ENCODE measurements around the gene GPR143.

DNA sequence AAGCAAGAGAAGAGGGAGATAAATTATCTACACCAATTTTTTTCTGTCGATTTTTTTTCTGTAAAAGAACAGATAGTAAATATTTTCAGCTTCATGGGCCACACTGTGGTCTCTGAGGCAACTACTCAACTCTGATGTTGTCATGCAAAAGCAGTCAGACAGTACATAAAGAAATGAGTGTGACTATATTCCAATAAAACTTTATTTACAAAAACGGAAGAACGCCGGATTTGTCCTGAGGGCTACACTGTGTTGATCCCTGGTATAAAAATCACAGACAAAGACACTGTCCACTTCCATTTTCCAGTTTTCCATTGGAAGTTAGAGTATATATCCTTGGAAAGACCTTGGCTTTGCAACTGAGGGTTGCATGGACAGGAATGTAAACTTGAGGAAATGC, 18.0 kb downstream of the GPR143 start:
- TF ChIP-seq, protein P1, sequence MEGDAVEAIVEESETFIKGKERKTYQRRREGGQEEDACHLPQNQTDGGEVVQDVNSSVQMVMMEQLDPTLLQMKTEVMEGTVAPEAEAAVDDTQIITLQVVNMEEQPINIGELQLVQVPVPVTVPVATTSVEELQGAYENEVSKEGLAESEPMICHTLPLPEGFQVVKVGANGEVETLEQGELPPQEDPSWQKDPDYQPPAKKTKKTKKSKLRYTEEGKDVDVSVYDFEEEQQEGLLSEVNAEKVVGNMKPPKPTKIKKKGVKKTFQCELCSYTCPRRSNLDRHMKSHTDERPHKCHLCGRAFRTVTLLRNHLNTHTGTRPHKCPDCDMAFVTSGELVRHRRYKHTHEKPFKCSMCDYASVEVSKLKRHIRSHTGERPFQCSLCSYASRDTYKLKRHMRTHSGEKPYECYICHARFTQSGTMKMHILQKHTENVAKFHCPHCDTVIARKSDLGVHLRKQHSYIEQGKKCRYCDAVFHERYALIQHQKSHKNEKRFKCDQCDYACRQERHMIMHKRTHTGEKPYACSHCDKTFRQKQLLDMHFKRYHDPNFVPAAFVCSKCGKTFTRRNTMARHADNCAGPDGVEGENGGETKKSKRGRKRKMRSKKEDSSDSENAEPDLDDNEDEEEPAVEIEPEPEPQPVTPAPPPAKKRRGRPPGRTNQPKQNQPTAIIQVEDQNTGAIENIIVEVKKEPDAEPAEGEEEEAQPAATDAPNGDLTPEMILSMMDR (tag by site-specific recombination; IDR thresholded peaks at IDR 0.05): no peak
- TF ChIP-seq TSHZ1 (tag by site-specific recombination; IDR thresholded peaks at IDR 0.05; ENCODE audit: borderline replicate concordance) (no peak), ZNF501 (tag by site-specific recombination; IDR thresholded peaks at IDR 0.05) (no peak), ZNF16 (tag by site-specific recombination; IDR thresholded peaks at IDR 0.05; ENCODE audit: low read depth) (no peak), REST (tag by site-specific recombination; IDR thresholded peaks at IDR 0.05) (no peak), GLIS2 (tag by site-specific recombination; IDR thresholded peaks at IDR 0.05) (no peak), ZNF560 (tag by site-specific recombination; IDR thresholded peaks at IDR 0.05; ENCODE audit: borderline replicate concordance) (no peak)

All from HEK293 (cell line).